Ascending aorta (tissue), 2 donors: ENCODE results near the gene EFNA2. TPM values are rescaled to one million over a fixed set of nuclear protein-coding genes. Genes with fewer than 3 reads are reported as not detected.
A peak's percentile ranks its signal among the peaks of the same experiment; 100 is the strongest.

Experiments
- DNase-seq, 2 donors: peaks; one replicate each; pipeline ENCODE4 v3.0.0-alpha.2; 2019; ENCODE audit warnings: low spot score in 2 of 2
- H3K27ac ChIP-seq, 2 donors: fragments of 200-600 bp; sonication (generic); one replicate each; pipeline ENCODE4 v1.5.1; 2016 to 2017; ENCODE audit warnings: mild to moderate bottlenecking in 1 of 2
- H3K27me3 ChIP-seq: fragments of 200-600 bp; sonication (generic); one replicate; pipeline ENCODE4 v1.5.1; 2017
- H3K36me3 ChIP-seq, 2 donors: fragments of 200-600 bp; sonication (generic); one replicate each; pipeline ENCODE4 v1.5.1; 2016
- H3K4me1 ChIP-seq, 2 donors: fragments of 200-600 bp; sonication (generic); one replicate each; pipeline ENCODE4 v1.5.1; 2016 to 2017; ENCODE audit warnings: mild to moderate bottlenecking in 1 of 2
- H3K4me3 ChIP-seq, 2 donors: fragments of 200-600 bp; sonication (generic); one replicate each; pipeline ENCODE4 v1.5.1; 2016 to 2017; ENCODE audit warnings: mild to moderate bottlenecking in 1 of 2
- H3K9me3 ChIP-seq, 2 donors: fragments of 200-600 bp; sonication (generic); one replicate each; pipeline ENCODE4 v1.5.1; 2016
- intact Hi-C: fragments of 100-400 bp; cut with DNase I; formaldehyde crosslinking; loops from one replicate; pipeline ENCODE4 v1.15.1; 2023
- total RNA-seq: library from RNA; depleted of rRNA; stranded (reverse); fragments of >200 nt; gene quantifications from one replicate; pipeline ENCODE4 v1.1.0, GENCODE V29; 2016
- TF ChIP-seq, protein P1 (sequence below), 3 experiments: fragments of 200-600 bp in 2 of 3; fragments of 450-650 bp in 1 of 3; sonication (generic) in 2 of 3; IDR thresholded peaks; one replicate each; pipeline ENCODE4 v1.5.1; 2016 to 2019; ENCODE audit warnings: antibody characterized with exemption in 3 of 3, mild to moderate bottlenecking in 1 of 3, moderate library complexity in 1 of 3

EFNA2 gene
- total RNA-seq, 1 donor from 2014 or later = not detected

DNA sequence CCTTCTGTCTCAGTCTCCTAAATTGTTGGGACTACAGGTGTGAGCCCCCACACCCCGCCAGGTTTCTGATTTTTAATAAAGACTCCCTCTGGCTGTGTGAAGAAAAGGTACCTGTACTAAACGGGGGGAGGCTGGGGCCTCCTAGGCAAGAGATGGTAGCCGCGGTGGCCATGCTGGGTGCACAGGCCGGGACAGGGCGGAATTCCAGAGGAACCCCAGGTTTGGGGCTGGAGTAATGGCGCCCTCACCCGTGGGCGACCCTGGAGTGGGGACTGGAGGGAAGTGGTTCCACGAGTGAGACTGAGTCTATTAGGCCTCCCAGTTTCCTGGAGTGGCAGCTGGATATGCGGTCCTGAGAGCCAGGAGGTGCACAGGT is 46.3 kb upstream of the EFNA2 start:
- H3K4me3 ChIP-seq = no peak overlapping the region
- H3K36me3 ChIP-seq = no peaks in the 10 kb centered on the region
- intact Hi-C loops = loop anchor here (2.0 kb wide), 1 partner anchor 67 kb away; no protein-coding TSS in a partner anchor
- H3K27ac ChIP-seq = peak overlapping the region; percentile 80 to 92
- H3K27me3 ChIP-seq = no peaks in the 10 kb centered on the region
- DNase-seq = no peak
- TF ChIP-seq, protein P1, sequence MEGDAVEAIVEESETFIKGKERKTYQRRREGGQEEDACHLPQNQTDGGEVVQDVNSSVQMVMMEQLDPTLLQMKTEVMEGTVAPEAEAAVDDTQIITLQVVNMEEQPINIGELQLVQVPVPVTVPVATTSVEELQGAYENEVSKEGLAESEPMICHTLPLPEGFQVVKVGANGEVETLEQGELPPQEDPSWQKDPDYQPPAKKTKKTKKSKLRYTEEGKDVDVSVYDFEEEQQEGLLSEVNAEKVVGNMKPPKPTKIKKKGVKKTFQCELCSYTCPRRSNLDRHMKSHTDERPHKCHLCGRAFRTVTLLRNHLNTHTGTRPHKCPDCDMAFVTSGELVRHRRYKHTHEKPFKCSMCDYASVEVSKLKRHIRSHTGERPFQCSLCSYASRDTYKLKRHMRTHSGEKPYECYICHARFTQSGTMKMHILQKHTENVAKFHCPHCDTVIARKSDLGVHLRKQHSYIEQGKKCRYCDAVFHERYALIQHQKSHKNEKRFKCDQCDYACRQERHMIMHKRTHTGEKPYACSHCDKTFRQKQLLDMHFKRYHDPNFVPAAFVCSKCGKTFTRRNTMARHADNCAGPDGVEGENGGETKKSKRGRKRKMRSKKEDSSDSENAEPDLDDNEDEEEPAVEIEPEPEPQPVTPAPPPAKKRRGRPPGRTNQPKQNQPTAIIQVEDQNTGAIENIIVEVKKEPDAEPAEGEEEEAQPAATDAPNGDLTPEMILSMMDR (IDR thresholded peaks at IDR 0.05) = no peak
- no peaks in the 10 kb centered on the region for H3K9me3 ChIP-seq
- H3K4me1 ChIP-seq = peaks cover 24 to 39% of the 10 kb centered on the region in 2 donors

DNA sequence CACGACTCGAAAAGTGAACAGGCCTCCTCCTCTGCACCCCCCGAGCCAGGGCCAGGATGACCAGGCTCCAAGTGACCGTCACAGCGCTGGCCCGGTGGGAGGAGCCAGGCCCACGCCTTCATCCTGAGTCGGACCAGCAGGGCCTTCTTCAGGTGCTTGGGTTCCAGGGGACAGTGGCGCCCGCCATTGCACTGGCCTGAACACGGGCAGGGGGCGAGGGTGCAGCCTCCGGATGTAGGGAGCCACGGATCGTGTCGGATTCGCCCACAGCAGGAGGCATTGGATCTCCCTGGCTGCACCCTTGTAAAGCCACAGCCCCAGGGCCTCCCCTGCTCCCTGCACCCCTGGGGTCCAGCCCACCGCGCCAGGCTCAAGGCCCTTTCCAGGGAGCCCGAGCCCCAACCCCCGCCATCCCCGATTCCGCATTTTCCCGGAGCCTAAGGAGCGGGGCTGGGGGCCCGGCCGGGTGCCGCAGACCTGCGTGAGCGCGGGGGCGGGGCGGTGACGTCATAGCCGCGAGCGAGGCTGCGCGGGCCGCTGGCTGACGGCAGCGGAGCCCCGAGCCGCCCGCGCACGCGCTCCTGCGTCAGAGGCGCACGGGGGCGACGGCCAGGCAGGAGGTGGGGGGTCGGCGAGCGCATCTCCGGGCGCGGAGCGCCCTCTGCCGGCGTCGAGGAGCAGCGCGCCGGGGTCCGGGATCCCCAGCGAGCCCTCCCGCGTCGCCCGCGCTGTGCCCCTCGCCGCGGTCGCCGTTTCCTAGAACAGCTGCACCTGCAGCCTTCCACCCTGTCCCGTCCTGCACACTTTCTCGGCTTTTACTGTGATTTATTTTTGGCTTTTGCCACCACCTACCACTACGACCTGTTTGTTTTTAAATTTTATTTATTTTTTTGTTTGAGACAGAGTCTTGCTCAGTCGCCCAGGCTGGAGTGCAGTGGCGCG is 45.6 kb upstream of the EFNA2 start:
- peak in 1 of 2 donors; percentile 94 for DNase-seq
- TF ChIP-seq, protein P1 (IDR thresholded peaks at IDR 0.05) = peak; percentile 71 to 100 (median 85)
- H3K27ac ChIP-seq = peak overlapping the region; percentile 85 to 92
- no peaks in the 10 kb centered on the region for H3K27me3 ChIP-seq
- peak overlapping the region; percentile 32 to 72 for H3K4me3 ChIP-seq
- no peaks in the 10 kb centered on the region for H3K9me3 ChIP-seq
- peaks cover 30 to 45% of the 10 kb centered on the region in 2 donors for H3K4me1 ChIP-seq
- intact Hi-C loops = loop anchor here (1.0 to 10.0 kb wide), 6 partner anchors 19 to 315 kb away; partner anchors contain the start of genes ARID3A, CNN2 and GPX4
- no peaks in the 10 kb centered on the region for H3K36me3 ChIP-seq

DNA sequence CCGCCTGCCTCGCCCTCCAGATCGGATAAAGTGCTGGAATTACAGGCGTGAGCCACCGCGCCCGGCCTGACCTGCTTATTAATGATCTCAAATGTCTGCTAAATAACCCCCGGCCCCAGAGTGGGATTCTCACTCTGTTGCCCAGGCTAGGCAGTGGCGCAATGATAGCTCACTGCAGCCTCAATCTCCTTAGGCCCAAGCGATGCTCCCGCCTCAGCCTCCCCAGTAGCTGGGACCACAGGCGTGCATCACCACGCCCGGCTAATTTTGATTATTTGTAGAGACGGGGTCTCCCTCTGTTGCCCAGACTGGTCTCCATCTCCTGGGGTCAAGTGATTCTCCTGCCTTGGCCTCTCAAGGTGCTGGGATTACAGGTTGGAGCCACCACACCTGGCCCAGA is 44.7 kb upstream of the EFNA2 start:
- intact Hi-C loops = loop anchor here (1.0 to 10.0 kb wide), 5 partner anchors 20 to 316 kb away; partner anchors contain the start of genes ARID3A, CNN2 and GPX4
- Histone ChIP-seq H3K27me3 (no peaks in the 10 kb centered on the region), H3K9me3 (no peaks in the 10 kb centered on the region), H3K4me3 (peak overlapping the region; percentile 72 to 93), H3K27ac (peak overlapping the region; percentile 85 to 92), H3K36me3 (no peaks in the 10 kb centered on the region), H3K4me1 (peaks cover 37 to 54% of the 10 kb centered on the region in 2 donors)
- no peak for DNase-seq
- TF ChIP-seq, protein P1 (IDR thresholded peaks at IDR 0.05) = no peak

DNA sequence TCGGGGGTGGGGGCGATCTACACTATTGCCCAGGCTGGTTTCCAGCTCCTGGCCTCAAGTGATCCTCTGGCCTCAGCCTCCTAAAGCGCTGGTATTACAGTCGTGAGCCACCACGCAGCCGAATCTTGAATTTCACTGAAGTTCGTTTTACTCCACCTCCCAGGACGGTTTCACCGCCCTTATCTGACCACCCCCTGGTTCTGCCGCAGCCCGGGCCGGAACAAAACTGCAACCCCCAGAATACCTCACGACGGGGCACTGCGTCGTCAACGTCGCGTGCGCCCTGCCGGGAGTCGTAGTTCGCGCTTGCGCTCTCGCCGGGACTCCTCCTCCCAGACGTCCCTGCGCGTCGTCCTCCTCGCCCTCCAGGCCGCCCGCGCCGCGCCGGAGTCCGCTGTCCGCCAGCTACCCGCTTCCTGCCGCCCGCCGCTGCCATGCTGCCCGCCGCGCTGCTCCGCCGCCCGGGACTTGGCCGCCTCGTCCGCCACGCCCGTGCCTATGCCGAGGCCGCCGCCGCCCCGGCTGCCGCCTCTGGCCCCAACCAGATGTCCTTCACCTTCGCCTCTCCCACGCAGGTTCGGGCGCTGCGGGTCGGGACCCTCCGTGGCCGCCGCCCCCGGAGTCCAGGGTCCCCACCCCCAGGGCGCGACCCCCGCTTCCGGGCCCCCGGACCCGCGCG is 44.1 kb upstream of the EFNA2 start, which contains the start of gene ATP5F1D:
Gene ATP5F1D, plus strand, starts transcription at position 335 of the 679 bp plus-strand sequence. Its CDS starts 100 bp downstream, at position 435.
- Histone ChIP-seq H3K36me3 (no peaks in the 10 kb centered on the region), H3K27ac (peak within 1 kb of the TSS; percentile 85 to 92), H3K4me1 (peaks cover 37 to 60% of the 10 kb centered on the region in 2 donors), H3K27me3 (no peaks in the 10 kb centered on the region), H3K9me3 (no peaks in the 10 kb centered on the region), H3K4me3 (peak within 1 kb of the TSS; percentile 72 to 93)
- TF ChIP-seq, protein P1 (IDR thresholded peaks at IDR 0.05) = no peak
- intact Hi-C loops = loop anchor here (2.0 to 10.0 kb wide), 3 partner anchors 139 to 317 kb away; partner anchors contain the start of genes ARID3A, CNN2 and GPX4
- DNase-seq = peak in 1 of 2 donors; percentile 95
